Mammary epithelial cell (primary cell): Measurements from ENCODE around the gene KNSTRN.

ENCODE experiments used
- EZH2 ChIP-seq: IDR thresholded peaks from 2 replicates; pipeline ENCODE4 v1.6.1; 2012; ENCODE audit warnings: low read length, inconsistent platforms, borderline replicate concordance
- TF ChIP-seq, protein P1 (sequence below), 2 donors: IDR thresholded peaks in 1 of 2; conservative IDR thresholded peaks in 1 of 2; 2 replicates each; pipeline ENCODE4 v1.5.1; 2011 to 2012; ENCODE audit warnings: inconsistent platforms in 2 of 2, low read length in 2 of 2, mild to moderate bottlenecking in 2 of 2, control low read depth in 1 of 2, low read depth in 1 of 2; ENCODE audit not compliant: insufficient read depth in 1 of 2; ENCODE audit errors: extremely low read depth in 1 of 2

DNA sequence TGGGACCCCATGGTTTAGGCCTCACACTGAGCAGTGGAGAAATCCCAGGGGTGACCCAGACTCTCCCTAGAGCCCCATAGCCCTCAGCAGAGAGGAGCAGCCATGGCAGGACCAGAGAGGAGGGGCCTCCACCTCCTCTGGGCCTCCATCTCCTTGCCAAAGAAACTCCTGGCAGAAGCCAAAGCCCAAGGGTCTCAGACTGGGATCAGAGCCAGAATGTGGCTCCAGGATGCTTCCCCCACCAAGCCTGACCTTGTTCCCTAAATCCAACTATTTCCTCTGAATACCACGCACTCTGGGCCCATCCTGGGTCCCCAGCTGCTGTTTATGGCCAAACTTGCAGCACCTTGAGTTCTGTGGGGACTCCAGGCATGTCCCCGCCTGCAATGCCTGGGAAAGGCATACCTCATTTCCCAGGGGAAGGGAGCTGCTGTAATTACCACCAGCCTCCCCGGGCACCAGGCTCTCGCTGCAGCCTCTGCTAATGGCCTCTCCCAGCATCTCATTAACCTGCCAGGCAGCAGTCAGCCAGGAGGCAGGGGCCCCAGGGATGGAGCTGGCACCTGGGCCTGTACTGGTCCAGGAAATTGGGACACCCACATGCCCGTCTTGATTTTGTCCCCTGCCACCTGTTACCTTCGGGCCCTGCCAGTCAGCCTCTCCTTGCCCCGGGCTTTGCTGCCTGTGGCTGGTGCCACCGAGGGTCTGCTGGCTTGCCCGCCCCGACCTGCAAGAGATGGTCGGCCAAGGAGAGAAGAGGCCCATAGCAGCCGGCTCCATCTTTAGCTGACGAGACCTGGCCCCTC, 46.4 kb upstream of the KNSTRN start:
- TF ChIP-seq, protein P1, sequence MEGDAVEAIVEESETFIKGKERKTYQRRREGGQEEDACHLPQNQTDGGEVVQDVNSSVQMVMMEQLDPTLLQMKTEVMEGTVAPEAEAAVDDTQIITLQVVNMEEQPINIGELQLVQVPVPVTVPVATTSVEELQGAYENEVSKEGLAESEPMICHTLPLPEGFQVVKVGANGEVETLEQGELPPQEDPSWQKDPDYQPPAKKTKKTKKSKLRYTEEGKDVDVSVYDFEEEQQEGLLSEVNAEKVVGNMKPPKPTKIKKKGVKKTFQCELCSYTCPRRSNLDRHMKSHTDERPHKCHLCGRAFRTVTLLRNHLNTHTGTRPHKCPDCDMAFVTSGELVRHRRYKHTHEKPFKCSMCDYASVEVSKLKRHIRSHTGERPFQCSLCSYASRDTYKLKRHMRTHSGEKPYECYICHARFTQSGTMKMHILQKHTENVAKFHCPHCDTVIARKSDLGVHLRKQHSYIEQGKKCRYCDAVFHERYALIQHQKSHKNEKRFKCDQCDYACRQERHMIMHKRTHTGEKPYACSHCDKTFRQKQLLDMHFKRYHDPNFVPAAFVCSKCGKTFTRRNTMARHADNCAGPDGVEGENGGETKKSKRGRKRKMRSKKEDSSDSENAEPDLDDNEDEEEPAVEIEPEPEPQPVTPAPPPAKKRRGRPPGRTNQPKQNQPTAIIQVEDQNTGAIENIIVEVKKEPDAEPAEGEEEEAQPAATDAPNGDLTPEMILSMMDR (conservative IDR thresholded peaks at IDR 0.05 in 1 of 2, IDR thresholded peaks at IDR 0.05 in 1 of 2; ENCODE audit: extremely low read depth in 1 of 2, insufficient read depth in 1 of 2, low read depth in 1 of 2, low read length in 2 of 2) = no peak
- TF ChIP-seq EZH2 = no peak
